Activated CD4-positive, alpha-beta T cell treated with anti-CD3 and anti-CD28 coated beads, Interleukin-2, Interleukin-6, amounts not matched to agents 100 ng/mL and 50 ng/mL, durations not matched to agents 16 hours and 8 hours (primary cell): ENCODE measurements around the gene OPA1.

Experiments
- DNase-seq: peaks from one replicate; pipeline ENCODE4 v3.0.0-alpha.2; 2020

OPA1 gene

GRCh38 chr3:193744822-193745684 is 152.0 kb downstream of the OPA1 start:
- DNase-seq = no peak

- DNase-seq = no peak
These were observed 153.8 kb downstream of the OPA1 start for GRCh38 chr3:193746832-193747231.
